SKM-1 (cell line): Measurements from ENCODE around the gene KRT76.
"Not testable (repeated sequence)": the region's sequence is repeated elsewhere in the genome, so short reads cannot be mapped to it uniquely, and the experiment has no call there.

ENCODE experiments used
- DNase-seq: peaks from one replicate; lab custom pipeline; 2025; ENCODE audit not compliant: unreplicated experiment; lab: John Stamatoyannopoulos, UW

Gene KRT76

GRCh38 chr12:52798671-52799504 lies 21.7 kb upstream of the KRT76 start:
- DNase-seq = no peak

- DNase-seq = no peak
Measured at GRCh38 chr12:52798003-52798670, 21.0 kb upstream of the KRT76 start.

GRCh38 chr12:52797529-52797894 lies 20.4 kb upstream of the KRT76 start:
- DNase-seq = no peak

GRCh38 chr12:52796839-52797528 lies 19.8 kb upstream of the KRT76 start:
- no peak for DNase-seq

- DNase-seq = no peak
Measured at GRCh38 chr12:52796429-52796794, 19.3 kb upstream of the KRT76 start.

GRCh38 chr12:52795694-52796428 lies 18.7 kb upstream of the KRT76 start, which contains the start of gene KRT3:
Gene KRT3 (minus strand): TSS chr12:52796117. CDS start chr12:52796042, 75 bp downstream.
- DNase-seq = no peak

GRCh38 chr12:52795332-52795674 lies 18.2 kb upstream of the KRT76 start:
- not testable (repeated sequence) for DNase-seq

GRCh38 chr12:52794479-52795331 lies 17.6 kb upstream of the KRT76 start:
- no peak for DNase-seq

- no peak for DNase-seq
Measured at GRCh38 chr12:52792185-52793029, 15.3 kb upstream of the KRT76 start.

- DNase-seq = no peak
Measured at GRCh38 chr12:52791271-52792184, 14.4 kb upstream of the KRT76 start.

- DNase-seq = no peak
Measured at GRCh38 chr12:52790427-52791270, 13.5 kb upstream of the KRT76 start.

GRCh38 chr12:52789637-52790426 lies 12.7 kb upstream of the KRT76 start:
- no peak for DNase-seq

- no peak for DNase-seq
Measured at GRCh38 chr12:52788876-52789636, 11.9 kb upstream of the KRT76 start.

- no peak for DNase-seq
Measured at GRCh38 chr12:52788192-52788875, 11.2 kb upstream of the KRT76 start.
